ENCODE data around the gene CHAD.

GRCh38 chr17:50473901-50474300 lies 5.2 kb upstream of the CHAD start:
- TF ChIP-seq CTCF (IDR thresholded peaks at IDR 0.05; ENCODE audit: low read depth, low read length, poor library complexity, severe bottlenecking) (no peak), EZH2phosphoT487 (IDR thresholded peaks at IDR 0.05; ENCODE audit: borderline replicate concordance, low read length) (no peak)

All from DOHH2 (cell line).